ENCODE measurements around the gene PTPRD. TPM values are rescaled to one million over a fixed set of nuclear protein-coding genes. Genes with fewer than 3 reads are reported as not detected.

PTPRD gene
- total RNA-seq, 1 donor from 2014 or later, result 0.05 TPM

- H3K4me3 Mint-ChIP-seq, result no peak overlapping the region
- no peaks in the 10 kb centered on the region for H3K9me3 Mint-ChIP-seq
- no peaks in the 10 kb centered on the region for H3K36me3 Mint-ChIP-seq (ENCODE audit: low read depth)
- intact Hi-C loops (cut with micrococcal nuclease), result loop anchor here (5.0 kb wide), 1 partner anchor 1078 kb away; no protein-coding TSS in a partner anchor
- no peak overlapping the region for H3K27ac Mint-ChIP-seq
- H3K27me3 Mint-ChIP-seq (ENCODE audit: insufficient read depth), result no peaks in the 10 kb centered on the region
- DNase-seq (ENCODE audit: low spot score), result no peak
- no peaks in the 10 kb centered on the region for H3K4me1 Mint-ChIP-seq (ENCODE audit: low read depth)
Measured at GRCh38 chr9:8783941-8784340, 1828.9 kb downstream of the PTPRD start.

GRCh38 chr9:8782237-8782636, 1830.6 kb downstream of the PTPRD start:
- intact Hi-C loops (cut with micrococcal nuclease), result loop anchor here (5.0 kb wide), 1 partner anchor 1080 kb away; no protein-coding TSS in a partner anchor
- Mint-ChIP-seq H3K36me3 (ENCODE audit: low read depth) (no peaks in the 10 kb centered on the region), H3K27me3 (ENCODE audit: insufficient read depth) (no peaks in the 10 kb centered on the region), H3K4me3 (no peak overlapping the region), H3K27ac (no peak overlapping the region), H3K9me3 (no peaks in the 10 kb centered on the region), H3K4me1 (ENCODE audit: low read depth) (no peaks in the 10 kb centered on the region)
- DNase-seq (ENCODE audit: low spot score), result no peak

GRCh38 chr9:8781458-8781857, 1831.3 kb downstream of the PTPRD start:
- no peaks in the 10 kb centered on the region for H3K4me1 Mint-ChIP-seq (ENCODE audit: low read depth)
- no peaks in the 10 kb centered on the region for H3K27me3 Mint-ChIP-seq (ENCODE audit: insufficient read depth)
- no peak overlapping the region for H3K27ac Mint-ChIP-seq
- no peaks in the 10 kb centered on the region for H3K36me3 Mint-ChIP-seq (ENCODE audit: low read depth)
- H3K4me3 Mint-ChIP-seq, result no peak overlapping the region
- intact Hi-C loops (cut with micrococcal nuclease), result loop anchor here (5.0 kb wide), 1 partner anchor 1081 kb away; no protein-coding TSS in a partner anchor
- no peak for DNase-seq (ENCODE audit: low spot score)
- H3K9me3 Mint-ChIP-seq, result no peaks in the 10 kb centered on the region

- intact Hi-C loops (cut with micrococcal nuclease), result loop anchor here (5.0 kb wide), 1 partner anchor 1082 kb away; no protein-coding TSS in a partner anchor
- DNase-seq (ENCODE audit: low spot score), result no peak
- Mint-ChIP-seq H3K27me3 (ENCODE audit: insufficient read depth) (no peaks in the 10 kb centered on the region), H3K36me3 (ENCODE audit: low read depth) (no peaks in the 10 kb centered on the region), H3K4me3 (no peak overlapping the region), H3K4me1 (ENCODE audit: low read depth) (no peaks in the 10 kb centered on the region), H3K9me3 (no peaks in the 10 kb centered on the region), H3K27ac (no peak overlapping the region)
Measured at GRCh38 chr9:8780386-8780785, 1832.4 kb downstream of the PTPRD start.

- intact Hi-C loops (cut with micrococcal nuclease), result no loop called here
- H3K27me3 Mint-ChIP-seq (ENCODE audit: insufficient read depth), result no peaks in the 10 kb centered on the region
- H3K36me3 Mint-ChIP-seq (ENCODE audit: low read depth), result no peaks in the 10 kb centered on the region
- no peak overlapping the region for H3K4me3 Mint-ChIP-seq
- no peak for DNase-seq (ENCODE audit: low spot score)
- H3K4me1 Mint-ChIP-seq (ENCODE audit: low read depth), result no peaks in the 10 kb centered on the region
- H3K9me3 Mint-ChIP-seq, result no peaks in the 10 kb centered on the region
- no peak overlapping the region for H3K27ac Mint-ChIP-seq
Measured at GRCh38 chr9:8779478-8779877, 1833.3 kb downstream of the PTPRD start.

- Mint-ChIP-seq H3K27ac (no peak overlapping the region), H3K36me3 (ENCODE audit: low read depth) (no peaks in the 10 kb centered on the region), H3K4me3 (no peak overlapping the region), H3K27me3 (ENCODE audit: insufficient read depth) (no peaks in the 10 kb centered on the region), H3K4me1 (ENCODE audit: low read depth) (no peaks in the 10 kb centered on the region), H3K9me3 (no peaks in the 10 kb centered on the region)
- DNase-seq (ENCODE audit: low spot score), result no peak
- intact Hi-C loops (cut with micrococcal nuclease), result no loop called here
Measured at GRCh38 chr9:8778356-8778755, 1834.4 kb downstream of the PTPRD start.

- no peak overlapping the region for H3K4me3 Mint-ChIP-seq
- no peaks in the 10 kb centered on the region for H3K4me1 Mint-ChIP-seq (ENCODE audit: low read depth)
- no peak overlapping the region for H3K27ac Mint-ChIP-seq
- no peaks in the 10 kb centered on the region for H3K27me3 Mint-ChIP-seq (ENCODE audit: insufficient read depth)
- H3K36me3 Mint-ChIP-seq (ENCODE audit: low read depth), result no peaks in the 10 kb centered on the region
- no peaks in the 10 kb centered on the region for H3K9me3 Mint-ChIP-seq
- no peak for DNase-seq (ENCODE audit: low spot score)
- intact Hi-C loops (cut with micrococcal nuclease), result no loop called here
Measured at GRCh38 chr9:8772302-8772701, 1840.5 kb downstream of the PTPRD start.

- no peaks in the 10 kb centered on the region for H3K27me3 Mint-ChIP-seq (ENCODE audit: insufficient read depth)
- no peak for DNase-seq (ENCODE audit: low spot score)
- H3K4me3 Mint-ChIP-seq, result no peak overlapping the region
- H3K36me3 Mint-ChIP-seq (ENCODE audit: low read depth), result no peaks in the 10 kb centered on the region
- H3K4me1 Mint-ChIP-seq (ENCODE audit: low read depth), result no peaks in the 10 kb centered on the region
- intact Hi-C loops (cut with micrococcal nuclease), result no loop called here
- no peaks in the 10 kb centered on the region for H3K9me3 Mint-ChIP-seq
- no peak overlapping the region for H3K27ac Mint-ChIP-seq
Measured at GRCh38 chr9:8769153-8769552, 1843.6 kb downstream of the PTPRD start.

- H3K9me3 Mint-ChIP-seq, result no peaks in the 10 kb centered on the region
- H3K4me1 Mint-ChIP-seq (ENCODE audit: low read depth), result no peaks in the 10 kb centered on the region
- no peak overlapping the region for H3K4me3 Mint-ChIP-seq
- no peaks in the 10 kb centered on the region for H3K36me3 Mint-ChIP-seq (ENCODE audit: low read depth)
- DNase-seq (ENCODE audit: low spot score), result no peak
- H3K27ac Mint-ChIP-seq, result no peak overlapping the region
- H3K27me3 Mint-ChIP-seq (ENCODE audit: insufficient read depth), result no peaks in the 10 kb centered on the region
- intact Hi-C loops (cut with micrococcal nuclease), result no loop called here
Measured at GRCh38 chr9:8766096-8766495, 1846.7 kb downstream of the PTPRD start.

GRCh38 chr9:8764051-8764450, 1848.8 kb downstream of the PTPRD start:
- Mint-ChIP-seq H3K4me1 (ENCODE audit: low read depth) (no peaks in the 10 kb centered on the region), H3K27ac (no peak overlapping the region), H3K36me3 (ENCODE audit: low read depth) (no peaks in the 10 kb centered on the region), H3K4me3 (no peak overlapping the region), H3K9me3 (no peaks in the 10 kb centered on the region), H3K27me3 (ENCODE audit: insufficient read depth) (no peaks in the 10 kb centered on the region)
- DNase-seq (ENCODE audit: low spot score), result no peak
- intact Hi-C loops (cut with micrococcal nuclease), result no loop called here

- H3K36me3 Mint-ChIP-seq (ENCODE audit: low read depth), result no peaks in the 10 kb centered on the region
- no peak for DNase-seq (ENCODE audit: low spot score)
- intact Hi-C loops (cut with micrococcal nuclease), result no loop called here
- H3K4me3 Mint-ChIP-seq, result no peak overlapping the region
- no peak overlapping the region for H3K27ac Mint-ChIP-seq
- H3K27me3 Mint-ChIP-seq (ENCODE audit: insufficient read depth), result no peaks in the 10 kb centered on the region
- no peaks in the 10 kb centered on the region for H3K4me1 Mint-ChIP-seq (ENCODE audit: low read depth)
- H3K9me3 Mint-ChIP-seq, result no peaks in the 10 kb centered on the region
Measured at GRCh38 chr9:8762479-8763085, 1850.2 kb downstream of the PTPRD start.

GRCh38 chr9:8760000-8760767, 1852.6 kb downstream of the PTPRD start:
- intact Hi-C loops (cut with micrococcal nuclease), result loop anchor here (10.0 kb wide), 1 partner anchor 1715 kb away; no protein-coding TSS in a partner anchor
- no peaks in the 10 kb centered on the region for H3K27me3 Mint-ChIP-seq (ENCODE audit: insufficient read depth)

GRCh38 chr9:8757881-8758280, 1854.9 kb downstream of the PTPRD start:
- intact Hi-C loops (cut with micrococcal nuclease), result loop anchor here (10.0 kb wide), 1 partner anchor 1717 kb away; no protein-coding TSS in a partner anchor
- H3K4me1 Mint-ChIP-seq (ENCODE audit: low read depth), result no peaks in the 10 kb centered on the region
- no peaks in the 10 kb centered on the region for H3K9me3 Mint-ChIP-seq
- no peak overlapping the region for H3K27ac Mint-ChIP-seq
- DNase-seq (ENCODE audit: low spot score), result no peak
- H3K4me3 Mint-ChIP-seq, result no peak overlapping the region
- H3K36me3 Mint-ChIP-seq (ENCODE audit: low read depth), result no peaks in the 10 kb centered on the region
- H3K27me3 Mint-ChIP-seq (ENCODE audit: insufficient read depth), result no peaks in the 10 kb centered on the region

More at GRCh38 chr9:8760000-8760767, 1852.6 kb downstream of the PTPRD start:
- no peak overlapping the region for H3K4me3 Mint-ChIP-seq
- no peaks in the 10 kb centered on the region for H3K9me3 Mint-ChIP-seq
- no peak overlapping the region for H3K27ac Mint-ChIP-seq
- no peak for DNase-seq (ENCODE audit: low spot score)
- H3K36me3 Mint-ChIP-seq (ENCODE audit: low read depth), result no peaks in the 10 kb centered on the region
- no peaks in the 10 kb centered on the region for H3K4me1 Mint-ChIP-seq (ENCODE audit: low read depth)
